IPS-20b (cell line): ENCODE results near the gene UCKL1.

ENCODE experiments used
- H3K27ac ChIP-seq: one replicate; pipeline ENCODE4 v1.5.1; 2013; ENCODE audit warnings: low read length
- H3K27me3 ChIP-seq: 2 replicates; pipeline ENCODE4 v1.6.1; 2013; ENCODE audit warnings: mild to moderate bottlenecking, low read length, inconsistent platforms; ENCODE audit not compliant: insufficient read depth
- H3K36me3 ChIP-seq: 2 replicates; pipeline ENCODE4 v1.6.1; 2013; ENCODE audit warnings: low read depth, mild to moderate bottlenecking, inconsistent platforms, low read length, moderate library complexity; ENCODE audit not compliant: insufficient read depth
- H3K4me1 ChIP-seq: 2 replicates; pipeline ENCODE4 v1.6.1; 2013; ENCODE audit warnings: mild to moderate bottlenecking, control low read depth, inconsistent platforms, low read length, moderate library complexity; ENCODE audit not compliant: insufficient read depth
- H3K4me3 ChIP-seq: 2 replicates; pipeline ENCODE4 v1.5.1; 2013; ENCODE audit warnings: mild to moderate bottlenecking, low read length, inconsistent platforms
- H3K9ac ChIP-seq: 2 replicates; pipeline ENCODE4 v1.6.1; 2013; ENCODE audit warnings: low read depth, mild to moderate bottlenecking, inconsistent platforms, low read length, moderate library complexity
- H3K9me3 ChIP-seq: 2 replicates; pipeline ENCODE4 v1.6.1; 2013; ENCODE audit warnings: mild to moderate bottlenecking, low read depth, low read length, inconsistent platforms; ENCODE audit not compliant: insufficient read depth

UCKL1 gene

GRCh38 chr20:63955281-63955826 lies 862 bp downstream of the UCKL1 start:
- H3K9me3 ChIP-seq: no peaks in the 10 kb centered on the region
- peaks cover 12% of the 10 kb centered on the region; the same call in 1 of the 2 replicates for H3K36me3 ChIP-seq
- H3K4me3 ChIP-seq: peak overlapping the region; percentile 87
- H3K27me3 ChIP-seq: no peaks in the 10 kb centered on the region
- H3K9ac ChIP-seq: peak overlapping the region; percentile 88
- peaks cover 15% of the 10 kb centered on the region; the same call in 1 of the 2 replicates for H3K4me1 ChIP-seq
- no peak overlapping the region for H3K27ac ChIP-seq

- Histone ChIP-seq H3K9ac (no peak overlapping the region), H3K36me3 (no peaks in the 10 kb centered on the region), H3K9me3 (no peaks in the 10 kb centered on the region), H3K27me3 (no peaks in the 10 kb centered on the region), H3K27ac (no peak overlapping the region), H3K4me1 (peaks cover 14% of the 10 kb centered on the region), H3K4me3 (no peak overlapping the region)
Measured at GRCh38 chr20:63953764-63954429, 2.3 kb downstream of the UCKL1 start.

- no peak overlapping the region for H3K4me3 ChIP-seq
- H3K27ac ChIP-seq: no peak overlapping the region
- H3K27me3 ChIP-seq: no peaks in the 10 kb centered on the region
- no peak overlapping the region for H3K9ac ChIP-seq
- peaks cover 6% of the 10 kb centered on the region for H3K4me1 ChIP-seq
- H3K9me3 ChIP-seq: no peaks in the 10 kb centered on the region
- H3K36me3 ChIP-seq: no peaks in the 10 kb centered on the region
Measured at GRCh38 chr20:63952769-63953168, 3.4 kb downstream of the UCKL1 start.

- Histone ChIP-seq H3K27ac (no peak overlapping the region), H3K9me3 (no peaks in the 10 kb centered on the region), H3K4me1 (peaks cover 6% of the 10 kb centered on the region), H3K27me3 (no peaks in the 10 kb centered on the region), H3K9ac (no peak overlapping the region), H3K4me3 (no peak overlapping the region), H3K36me3 (no peaks in the 10 kb centered on the region)
Measured at GRCh38 chr20:63952210-63952535, 4.0 kb downstream of the UCKL1 start.

GRCh38 chr20:63951398-63952209 lies 4.6 kb downstream of the UCKL1 start:
- H3K36me3 ChIP-seq: no peaks in the 10 kb centered on the region
- no peaks in the 10 kb centered on the region for H3K27me3 ChIP-seq
- no peak overlapping the region for H3K9ac ChIP-seq
- H3K27ac ChIP-seq: no peak overlapping the region
- no peak overlapping the region for H3K4me3 ChIP-seq
- H3K9me3 ChIP-seq: no peaks in the 10 kb centered on the region
- H3K4me1 ChIP-seq: peaks cover 6% of the 10 kb centered on the region

- H3K27me3 ChIP-seq: no peaks in the 10 kb centered on the region
- H3K9me3 ChIP-seq: no peaks in the 10 kb centered on the region
- no peak overlapping the region for H3K27ac ChIP-seq
- H3K4me1 ChIP-seq: peaks cover 6% of the 10 kb centered on the region
- no peak overlapping the region for H3K4me3 ChIP-seq
- no peak overlapping the region for H3K9ac ChIP-seq
- peaks cover 1% of the 10 kb centered on the region; the same call in 1 of the 2 replicates for H3K36me3 ChIP-seq
Measured at GRCh38 chr20:63950701-63951397, 5.4 kb downstream of the UCKL1 start.

GRCh38 chr20:63947638-63948456 lies 8.4 kb downstream of the UCKL1 start:
- Histone ChIP-seq H3K4me3 (no peak overlapping the region), H3K36me3 (peaks cover 31% of the 10 kb centered on the region), H3K27me3 (no peaks in the 10 kb centered on the region), H3K9me3 (no peaks in the 10 kb centered on the region), H3K4me1 (peaks cover 6% of the 10 kb centered on the region), H3K9ac (no peak overlapping the region), H3K27ac (no peak overlapping the region)

- Histone ChIP-seq H3K27ac (no peak overlapping the region), H3K9ac (no peak overlapping the region), H3K36me3 (peaks cover 31% of the 10 kb centered on the region), H3K4me1 (peaks cover 8% of the 10 kb centered on the region), H3K4me3 (no peak overlapping the region), H3K27me3 (no peaks in the 10 kb centered on the region), H3K9me3 (no peaks in the 10 kb centered on the region)
Measured at GRCh38 chr20:63946986-63947637, 9.1 kb downstream of the UCKL1 start.

GRCh38 chr20:63945921-63946920 lies 10.0 kb downstream of the UCKL1 start:
- Histone ChIP-seq H3K36me3 (peaks cover 31% of the 10 kb centered on the region), H3K4me3 (no peak overlapping the region), H3K27me3 (no peaks in the 10 kb centered on the region), H3K27ac (no peak overlapping the region), H3K9ac (no peak overlapping the region), H3K4me1 (peaks cover 8% of the 10 kb centered on the region), H3K9me3 (no peaks in the 10 kb centered on the region)

GRCh38 chr20:63945031-63945658 lies 11.1 kb downstream of the UCKL1 start:
- H3K9me3 ChIP-seq: no peaks in the 10 kb centered on the region
- H3K4me1 ChIP-seq: peaks cover 8% of the 10 kb centered on the region
- no peak overlapping the region for H3K4me3 ChIP-seq
- peaks cover 31% of the 10 kb centered on the region for H3K36me3 ChIP-seq
- H3K27me3 ChIP-seq: no peaks in the 10 kb centered on the region
- no peak overlapping the region for H3K27ac ChIP-seq
- H3K9ac ChIP-seq: no peak overlapping the region
